IPS-15b (cell line): ENCODE measurements around the gene CCNL1.

Source experiments
- H3K27me3 ChIP-seq: one replicate; pipeline ENCODE4 v1.6.1; 2013; ENCODE audit warnings: low read length; ENCODE audit not compliant: control insufficient read depth, insufficient read depth
- H3K36me3 ChIP-seq: one replicate; pipeline ENCODE4 v1.6.1; 2013; ENCODE audit warnings: low read length; ENCODE audit not compliant: control insufficient read depth, insufficient read depth
- H3K4me1 ChIP-seq: one replicate; pipeline ENCODE4 v1.6.1; 2013; ENCODE audit warnings: mild to moderate bottlenecking, low read length; ENCODE audit not compliant: control insufficient read depth, insufficient read depth
- H3K4me3 ChIP-seq: one replicate; pipeline ENCODE4 v1.5.1; 2013; ENCODE audit warnings: low read depth, low read length
- H3K9ac ChIP-seq: one replicate; pipeline ENCODE4 v1.6.1; 2013; ENCODE audit warnings: low read depth, mild to moderate bottlenecking, low read length
- H3K9me3 ChIP-seq: one replicate; pipeline ENCODE4 v1.6.1; 2013; ENCODE audit warnings: mild to moderate bottlenecking, low read length; ENCODE audit not compliant: control insufficient read depth, insufficient read depth

Gene CCNL1

GRCh38 chr3:157151627-157152026 is 8.3 kb downstream of the CCNL1 start:
- H3K4me1 ChIP-seq = peaks cover 2% of the 10 kb centered on the region
- no peak overlapping the region for H3K9ac ChIP-seq
- H3K27me3 ChIP-seq = no peaks in the 10 kb centered on the region
- H3K4me3 ChIP-seq = no peak overlapping the region
- H3K36me3 ChIP-seq = peaks cover 36% of the 10 kb centered on the region
- H3K9me3 ChIP-seq = no peaks in the 10 kb centered on the region

DNA sequence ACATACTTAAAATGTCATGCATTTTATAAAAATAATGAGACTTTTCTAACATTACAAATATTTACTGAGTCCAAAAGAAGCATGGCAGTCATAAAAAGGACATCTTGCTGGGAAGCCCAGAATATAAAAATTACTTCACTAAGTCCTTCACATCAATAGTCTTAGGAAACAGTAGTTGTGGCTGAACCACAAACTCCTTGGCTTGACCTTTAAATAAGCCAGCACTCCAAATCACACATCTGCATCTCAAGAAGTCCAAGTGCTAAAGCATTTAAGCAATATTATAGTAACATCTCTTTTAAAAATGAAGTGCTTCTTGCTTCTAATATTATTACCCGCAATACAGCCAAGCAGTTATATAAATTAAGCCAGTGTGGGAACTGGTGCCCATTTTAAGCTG is 8.8 kb downstream of the CCNL1 start:
- Histone ChIP-seq H3K36me3 (peaks cover 31% of the 10 kb centered on the region), H3K4me3 (no peak overlapping the region), H3K9ac (no peak overlapping the region), H3K27me3 (no peaks in the 10 kb centered on the region), H3K4me1 (no peaks in the 10 kb centered on the region), H3K9me3 (no peaks in the 10 kb centered on the region)

DNA sequence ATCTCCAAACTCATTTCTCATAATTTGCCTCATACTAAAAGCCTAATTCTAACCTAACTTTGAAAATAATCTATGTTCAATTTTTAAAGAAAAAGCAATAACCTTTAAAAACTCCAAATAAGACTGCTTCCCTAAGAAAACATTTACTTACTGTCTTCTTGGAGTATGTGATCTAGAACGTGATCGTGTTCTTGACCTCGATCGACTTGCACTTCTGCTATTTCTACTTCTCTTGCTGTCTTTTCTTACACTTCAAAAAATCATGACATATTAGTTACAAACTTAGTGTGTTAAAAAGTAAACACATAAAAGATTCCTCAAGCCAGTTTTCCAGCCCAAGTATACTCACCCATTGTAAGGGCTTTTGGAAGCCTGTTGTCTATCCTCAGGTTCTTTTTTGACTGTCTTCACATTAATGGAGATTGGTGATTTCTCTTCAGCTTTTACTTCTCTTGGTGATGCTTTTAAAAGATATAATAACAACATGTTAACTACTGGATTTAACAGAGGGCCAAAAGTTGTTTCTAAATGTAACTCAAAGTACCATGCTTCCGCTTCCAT is 10.7 kb downstream of the CCNL1 start:
- Histone ChIP-seq H3K9ac (no peak overlapping the region), H3K27me3 (no peaks in the 10 kb centered on the region), H3K4me3 (no peak overlapping the region), H3K4me1 (no peaks in the 10 kb centered on the region), H3K36me3 (peaks cover 29% of the 10 kb centered on the region), H3K9me3 (no peaks in the 10 kb centered on the region)

DNA sequence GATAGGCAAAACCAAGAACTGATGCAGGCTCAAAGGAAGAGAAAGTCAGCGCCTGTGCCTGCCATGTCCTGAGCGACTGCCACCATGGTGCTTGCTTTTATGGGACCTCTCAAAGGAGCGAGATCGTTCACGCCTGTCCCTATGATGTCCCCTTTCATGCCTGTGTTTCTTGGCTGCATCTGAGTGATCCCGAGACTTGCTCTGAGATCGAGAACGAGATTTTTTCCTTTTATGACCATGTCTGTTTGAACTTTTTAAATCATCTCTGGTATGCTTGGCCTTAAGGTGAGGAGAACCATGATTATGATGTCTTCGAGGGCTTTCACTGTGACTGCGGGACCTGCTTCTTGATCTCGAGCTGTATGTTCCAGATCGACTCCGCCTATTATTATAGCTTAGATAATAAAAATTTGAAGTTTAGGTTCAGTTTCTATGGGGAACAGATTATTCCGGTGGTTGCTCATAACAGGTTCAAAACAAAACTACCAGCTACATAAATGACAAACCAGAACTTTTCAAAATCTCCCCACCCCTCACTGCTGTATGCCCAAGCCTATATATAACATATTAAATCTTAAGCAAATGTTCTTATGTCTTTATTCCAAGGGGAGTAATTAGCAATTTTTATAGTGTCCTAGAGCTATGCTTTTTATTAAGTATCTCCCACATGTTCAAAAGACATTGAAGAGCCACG is 11.6 kb downstream of the CCNL1 start:
- H3K4me1 ChIP-seq = no peaks in the 10 kb centered on the region
- no peak overlapping the region for H3K4me3 ChIP-seq
- peaks cover 29% of the 10 kb centered on the region for H3K36me3 ChIP-seq
- no peaks in the 10 kb centered on the region for H3K9me3 ChIP-seq
- H3K27me3 ChIP-seq = no peaks in the 10 kb centered on the region
- H3K9ac ChIP-seq = no peak overlapping the region

DNA sequence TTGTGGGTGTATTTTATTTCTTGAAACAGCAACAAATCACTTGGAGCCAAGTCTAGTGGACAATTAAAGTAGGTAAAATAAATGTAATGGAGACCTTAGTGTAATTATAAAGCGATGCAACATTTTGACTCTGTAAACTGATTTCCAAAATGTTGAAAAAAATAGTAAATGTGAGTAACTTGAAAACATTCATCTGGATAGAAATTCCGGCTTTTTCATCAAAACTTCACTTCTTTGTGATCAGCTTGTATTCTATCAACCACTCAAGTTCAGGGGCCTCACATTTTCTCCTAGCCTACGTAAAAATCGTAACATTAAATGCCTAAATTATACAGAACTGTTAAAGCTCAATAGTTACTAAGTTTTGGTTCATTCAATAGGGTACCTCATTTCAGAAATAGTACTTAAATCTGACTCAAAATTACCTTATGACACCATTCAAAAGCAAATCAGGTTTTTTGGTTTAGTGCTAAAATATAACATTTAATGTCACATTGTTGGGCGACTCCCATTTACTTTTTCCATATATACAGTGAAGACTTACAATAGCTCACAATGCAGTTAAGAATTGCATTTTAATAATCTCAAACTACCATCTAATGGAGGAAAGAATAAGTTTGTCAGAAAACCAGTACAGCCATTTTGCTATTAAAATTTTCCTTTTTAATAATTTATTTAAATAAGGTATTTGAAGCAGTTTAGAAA is 12.7 kb downstream of the CCNL1 start:
- Histone ChIP-seq H3K36me3 (peaks cover 27% of the 10 kb centered on the region), H3K27me3 (no peaks in the 10 kb centered on the region), H3K9ac (no peak overlapping the region), H3K9me3 (no peaks in the 10 kb centered on the region), H3K4me1 (no peaks in the 10 kb centered on the region), H3K4me3 (no peak overlapping the region)

DNA sequence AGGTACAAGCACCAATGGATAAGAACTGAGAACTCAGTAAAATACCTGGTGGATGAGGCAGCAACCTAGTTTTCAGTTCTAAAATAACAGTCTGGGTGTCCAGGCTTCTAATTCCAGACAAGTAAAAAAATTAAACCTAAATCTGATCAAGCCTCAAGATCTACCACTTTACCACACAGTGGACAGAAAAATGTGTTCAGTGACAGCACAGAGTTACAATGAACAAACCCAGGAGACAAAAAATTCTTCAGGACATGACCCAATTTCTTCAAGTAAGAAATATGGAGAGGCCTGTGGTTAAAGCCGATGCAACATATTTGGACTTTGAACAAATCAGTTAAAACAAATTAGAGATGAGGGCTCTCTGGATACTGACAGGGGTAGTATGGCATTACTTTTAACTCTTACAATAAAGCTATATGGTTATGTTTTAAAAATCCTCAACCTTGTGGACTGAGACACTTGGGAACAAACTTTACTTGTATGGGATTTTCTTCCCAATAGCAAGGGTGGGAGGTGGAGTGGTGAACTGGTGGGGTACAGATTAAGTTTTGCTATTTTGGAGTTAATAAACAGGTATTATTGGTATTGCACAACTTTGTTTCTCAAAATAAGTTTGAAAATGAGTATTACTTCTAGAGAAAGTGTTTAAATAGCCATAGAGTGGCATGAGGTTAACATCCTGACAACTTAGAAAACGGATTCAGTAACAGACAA is 14.2 kb downstream of the CCNL1 start:
- H3K27me3 ChIP-seq = no peaks in the 10 kb centered on the region
- peaks cover 14% of the 10 kb centered on the region for H3K36me3 ChIP-seq
- no peaks in the 10 kb centered on the region for H3K4me1 ChIP-seq
- no peak overlapping the region for H3K9ac ChIP-seq
- no peak overlapping the region for H3K4me3 ChIP-seq
- no peaks in the 10 kb centered on the region for H3K9me3 ChIP-seq

DNA sequence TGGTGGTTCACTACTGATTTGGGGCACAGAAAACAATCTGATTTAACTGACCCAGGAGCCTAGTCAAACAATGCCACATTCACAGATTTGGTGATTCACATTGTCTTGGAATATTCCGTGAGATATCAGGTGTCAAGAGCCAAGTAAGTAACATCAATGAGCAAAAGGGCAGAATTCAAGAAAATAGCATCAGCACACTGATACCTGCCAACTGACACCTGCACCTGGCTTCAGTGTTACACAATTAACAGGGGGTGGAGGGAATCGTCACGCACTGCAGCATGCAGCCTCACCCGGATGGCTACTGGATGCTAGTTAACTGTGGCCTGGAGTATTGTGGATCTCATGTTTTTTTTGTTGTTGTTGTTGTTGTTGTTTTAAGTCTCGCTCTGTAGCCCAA is 17.6 kb downstream of the CCNL1 start:
- no peaks in the 10 kb centered on the region for H3K4me1 ChIP-seq
- no peak overlapping the region for H3K9ac ChIP-seq
- H3K36me3 ChIP-seq = no peaks in the 10 kb centered on the region
- no peaks in the 10 kb centered on the region for H3K27me3 ChIP-seq
- no peaks in the 10 kb centered on the region for H3K9me3 ChIP-seq
- no peak overlapping the region for H3K4me3 ChIP-seq

DNA sequence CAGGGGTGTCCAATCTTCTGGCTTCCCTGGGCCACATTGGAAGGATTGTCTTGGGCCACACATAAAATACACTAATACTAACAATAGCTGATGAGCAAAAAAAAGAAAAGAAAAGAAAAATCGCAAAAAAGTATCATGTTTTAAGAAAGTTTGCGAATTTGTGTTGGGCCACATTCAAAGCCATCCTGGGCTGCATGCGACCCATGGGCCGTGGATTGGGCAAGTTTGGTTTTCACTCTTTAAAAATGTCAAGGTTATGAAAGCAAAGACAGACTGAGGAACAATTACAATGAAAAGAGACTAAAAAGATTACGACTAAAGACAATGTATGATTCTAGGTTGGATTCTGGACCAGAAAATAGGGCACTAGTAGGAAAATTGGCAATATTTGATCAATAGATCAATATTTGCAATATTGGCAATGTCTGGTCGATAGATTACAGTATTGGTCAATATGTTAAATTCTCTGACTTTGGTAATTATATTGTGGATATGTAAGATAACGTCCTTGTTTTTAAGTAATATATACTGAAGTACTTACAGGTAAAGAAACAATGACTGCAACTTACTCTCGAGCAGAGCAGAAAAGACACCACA is 19.9 kb downstream of the CCNL1 start:
- H3K36me3 ChIP-seq = no peaks in the 10 kb centered on the region
- H3K4me3 ChIP-seq = no peak overlapping the region
- no peaks in the 10 kb centered on the region for H3K27me3 ChIP-seq
- no peaks in the 10 kb centered on the region for H3K9me3 ChIP-seq
- H3K9ac ChIP-seq = no peak overlapping the region
- H3K4me1 ChIP-seq = no peaks in the 10 kb centered on the region

DNA sequence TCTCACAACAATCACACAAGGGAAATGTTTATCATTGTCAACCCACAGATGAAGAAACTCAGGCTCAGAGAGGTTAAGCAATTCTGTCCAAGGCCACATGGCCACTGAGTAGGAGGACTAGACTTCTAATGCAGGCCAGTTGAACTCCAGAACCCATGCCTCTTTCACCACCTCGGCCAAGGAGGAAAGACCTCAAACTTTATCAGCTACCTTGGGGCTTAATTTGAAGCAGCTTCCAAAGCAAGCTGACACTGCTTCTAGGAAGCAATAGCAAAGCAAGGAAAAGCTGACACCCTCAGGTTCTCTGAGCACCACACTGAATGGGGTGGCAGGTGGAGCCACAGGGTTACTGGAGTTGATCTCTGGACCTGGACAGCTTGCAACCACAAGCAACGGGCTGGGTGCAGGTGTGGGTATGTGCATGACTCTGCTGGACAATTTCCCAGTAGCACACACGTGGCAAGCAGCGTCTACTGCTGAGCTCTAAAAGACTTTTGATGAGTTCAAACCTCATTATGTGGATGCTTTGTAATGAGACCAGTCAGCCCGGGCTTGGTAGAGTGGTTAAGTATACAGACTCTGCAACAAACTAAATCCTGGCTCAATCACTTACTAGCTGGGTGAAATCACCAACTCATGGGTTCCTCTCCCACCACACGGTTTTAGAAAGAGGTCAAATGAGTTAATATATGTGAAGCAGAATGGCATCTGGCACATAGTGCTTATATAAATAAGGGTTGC is 23.1 kb downstream of the CCNL1 start:
- Histone ChIP-seq H3K36me3 (no peaks in the 10 kb centered on the region), H3K27me3 (no peaks in the 10 kb centered on the region), H3K4me1 (no peaks in the 10 kb centered on the region), H3K4me3 (no peak overlapping the region), H3K9me3 (no peaks in the 10 kb centered on the region), H3K9ac (no peak overlapping the region)

DNA sequence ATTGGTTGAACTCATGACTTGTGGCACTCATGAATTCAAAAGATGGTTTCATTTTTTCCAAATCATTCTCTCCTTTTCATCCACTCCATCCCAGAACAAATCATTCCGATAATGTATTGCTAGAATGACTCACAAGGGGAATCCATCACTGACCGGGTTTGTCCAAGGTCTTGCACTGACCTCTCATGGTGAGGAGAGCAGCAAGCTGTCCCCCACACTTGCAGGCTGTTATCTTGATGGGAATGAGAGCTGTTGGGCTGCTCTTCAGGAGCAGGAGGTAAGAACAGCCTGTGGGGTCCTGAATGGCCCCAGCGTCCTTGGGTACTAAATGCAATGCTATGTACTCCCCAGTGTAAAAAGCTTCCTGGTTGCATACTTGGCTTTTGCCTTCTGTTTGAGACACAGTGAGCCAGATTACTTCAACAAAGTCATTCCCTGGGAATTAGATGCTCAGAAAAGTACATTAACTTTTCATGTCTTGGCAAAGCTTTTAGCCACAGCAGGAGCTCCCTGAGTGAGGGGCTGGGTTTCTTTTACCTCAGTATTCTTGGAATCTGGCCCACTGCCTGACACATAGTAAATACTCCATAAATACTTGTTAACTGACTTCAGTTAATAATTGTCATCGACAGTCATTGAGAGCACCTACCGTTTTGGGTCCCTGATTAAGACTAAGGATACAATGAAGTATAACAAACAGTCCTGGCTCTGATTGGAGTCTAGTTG is 24.1 kb downstream of the CCNL1 start:
- no peaks in the 10 kb centered on the region for H3K27me3 ChIP-seq
- H3K9me3 ChIP-seq = no peaks in the 10 kb centered on the region
- H3K9ac ChIP-seq = no peak overlapping the region
- H3K36me3 ChIP-seq = no peaks in the 10 kb centered on the region
- no peaks in the 10 kb centered on the region for H3K4me1 ChIP-seq
- H3K4me3 ChIP-seq = no peak overlapping the region
